Measurements from ENCODE around the gene TEX264. TPM values are rescaled to one million over a fixed set of nuclear protein-coding genes. Genes with fewer than 3 reads are reported as not detected.
A peak's percentile ranks its signal among the peaks of the same experiment; 100 is the strongest.

The TEX264 gene
- total and polyA plus RNA-seq, 3 donors from 2014 or later: 241 to 252 (median 251) TPM

DNA sequence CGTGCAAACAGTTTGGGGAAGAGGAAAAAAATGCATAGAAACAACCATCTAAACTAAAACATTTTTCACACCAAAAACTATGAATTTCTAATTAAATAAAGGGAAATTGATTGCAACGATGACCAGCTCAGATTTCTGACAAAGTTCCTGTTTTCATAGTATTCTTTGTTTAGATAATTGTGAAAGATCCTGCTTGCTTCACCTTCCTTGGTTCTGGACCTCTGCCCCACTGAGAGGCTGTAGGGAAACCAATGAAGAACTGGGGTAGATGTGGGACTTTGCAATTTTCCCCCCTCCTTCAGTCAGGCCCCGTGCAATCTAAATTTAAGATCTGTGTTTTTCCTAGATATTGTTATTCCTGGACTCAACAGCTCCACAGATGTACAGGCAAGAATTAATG, 13.8 kb upstream of the TEX264 start:
- H3K36me3 ChIP-seq (ENCODE audit: low read depth, missing control alignments): no peaks in the 10 kb centered on the region
- intact Hi-C loops (cut with DNase I; ENCODE audit: low total_unique reads): no loop called here
- no peaks in the 10 kb centered on the region for H3K27me3 ChIP-seq
- H3K27ac ChIP-seq: no peak overlapping the region
- no peaks in the 10 kb centered on the region for H3K9me3 ChIP-seq
- TF ChIP-seq, protein P1, sequence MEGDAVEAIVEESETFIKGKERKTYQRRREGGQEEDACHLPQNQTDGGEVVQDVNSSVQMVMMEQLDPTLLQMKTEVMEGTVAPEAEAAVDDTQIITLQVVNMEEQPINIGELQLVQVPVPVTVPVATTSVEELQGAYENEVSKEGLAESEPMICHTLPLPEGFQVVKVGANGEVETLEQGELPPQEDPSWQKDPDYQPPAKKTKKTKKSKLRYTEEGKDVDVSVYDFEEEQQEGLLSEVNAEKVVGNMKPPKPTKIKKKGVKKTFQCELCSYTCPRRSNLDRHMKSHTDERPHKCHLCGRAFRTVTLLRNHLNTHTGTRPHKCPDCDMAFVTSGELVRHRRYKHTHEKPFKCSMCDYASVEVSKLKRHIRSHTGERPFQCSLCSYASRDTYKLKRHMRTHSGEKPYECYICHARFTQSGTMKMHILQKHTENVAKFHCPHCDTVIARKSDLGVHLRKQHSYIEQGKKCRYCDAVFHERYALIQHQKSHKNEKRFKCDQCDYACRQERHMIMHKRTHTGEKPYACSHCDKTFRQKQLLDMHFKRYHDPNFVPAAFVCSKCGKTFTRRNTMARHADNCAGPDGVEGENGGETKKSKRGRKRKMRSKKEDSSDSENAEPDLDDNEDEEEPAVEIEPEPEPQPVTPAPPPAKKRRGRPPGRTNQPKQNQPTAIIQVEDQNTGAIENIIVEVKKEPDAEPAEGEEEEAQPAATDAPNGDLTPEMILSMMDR (IDR thresholded peaks at IDR 0.05): no peak
- no peak for TF ChIP-seq POLR2A (IDR thresholded peaks at IDR 0.05)
- DNase-seq: no peak
- no peak overlapping the region for H3K4me3 ChIP-seq
- WGBS, 2 donors: 84 to 95% methylated on average over 3 of the region's 3 CpGs
- H3K4me1 ChIP-seq: no peaks in the 10 kb centered on the region

DNA sequence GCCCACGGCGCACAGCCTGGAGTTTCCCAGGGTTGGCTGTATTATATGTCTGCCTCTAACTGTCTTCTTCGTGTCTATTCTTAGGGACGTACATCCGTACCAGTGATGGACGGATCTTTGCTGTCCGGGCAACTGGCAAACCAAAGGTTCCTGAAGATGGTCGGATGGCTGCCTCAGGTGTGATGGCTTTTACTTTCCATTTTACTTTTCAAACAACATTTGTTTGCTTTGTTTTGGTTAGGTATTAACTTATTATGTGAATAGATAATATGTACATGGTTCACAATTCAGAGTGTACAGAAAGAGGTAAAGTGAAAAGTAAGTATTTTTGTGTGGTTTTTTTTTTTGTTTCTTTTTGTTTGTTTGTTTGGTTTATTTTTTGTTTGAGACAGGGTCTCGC, 11.1 kb upstream of the TEX264 start:
- intact Hi-C loops (cut with DNase I; ENCODE audit: low total_unique reads): loop anchor here (10.0 kb wide), 1 partner anchor 265 kb away; the partner anchor contains the start of gene RBM15B
- Histone ChIP-seq H3K9me3 (no peaks in the 10 kb centered on the region), H3K27me3 (no peaks in the 10 kb centered on the region), H3K27ac (no peak overlapping the region), H3K36me3 (ENCODE audit: low read depth, missing control alignments) (no peaks in the 10 kb centered on the region), H3K4me3 (no peak overlapping the region), H3K4me1 (no peaks in the 10 kb centered on the region)
- 94 to 97% methylated on average over 9 of the region's 9 CpGs for WGBS, 2 donors
- DNase-seq: no peak
- no peak for TF ChIP-seq POLR2A (IDR thresholded peaks at IDR 0.05)
- TF ChIP-seq, protein P1 (IDR thresholded peaks at IDR 0.05): no peak

DNA sequence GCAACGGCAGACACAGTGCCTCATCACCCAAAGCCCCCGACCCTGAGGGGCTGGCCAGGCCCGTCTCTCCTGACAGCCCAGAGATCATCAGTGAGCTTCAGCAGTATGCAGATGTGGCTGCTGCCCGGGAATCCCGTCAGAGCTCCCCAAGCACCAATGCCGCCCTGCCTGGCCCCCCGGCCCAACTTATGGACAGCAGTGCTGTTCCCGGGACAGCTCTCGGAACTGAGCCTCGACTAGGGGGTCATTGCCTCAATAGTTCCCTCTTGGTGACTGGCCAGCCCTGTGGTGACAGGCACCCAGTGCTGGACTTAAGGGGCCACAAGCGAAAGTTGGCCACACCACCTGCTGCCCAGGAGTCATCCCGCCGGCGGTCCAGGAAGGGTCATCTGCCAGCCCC, 8.6 kb upstream of the TEX264 start:
- no peaks in the 10 kb centered on the region for H3K9me3 ChIP-seq
- DNase-seq: no peak
- TF ChIP-seq, protein P1 (IDR thresholded peaks at IDR 0.05): no peak
- TF ChIP-seq POLR2A (IDR thresholded peaks at IDR 0.05): no peak
- H3K36me3 ChIP-seq (ENCODE audit: low read depth, missing control alignments): no peaks in the 10 kb centered on the region
- WGBS, 2 donors: 88 to 94% methylated on average over 8 to 14 of the region's 14 CpGs
- intact Hi-C loops (cut with DNase I; ENCODE audit: low total_unique reads): loop anchor here (10.0 kb wide), 1 partner anchor 268 kb away; the partner anchor contains the start of gene RBM15B
- H3K27me3 ChIP-seq: no peaks in the 10 kb centered on the region
- no peaks in the 10 kb centered on the region for H3K4me1 ChIP-seq
- H3K27ac ChIP-seq: no peak overlapping the region
- no peak overlapping the region for H3K4me3 ChIP-seq

DNA sequence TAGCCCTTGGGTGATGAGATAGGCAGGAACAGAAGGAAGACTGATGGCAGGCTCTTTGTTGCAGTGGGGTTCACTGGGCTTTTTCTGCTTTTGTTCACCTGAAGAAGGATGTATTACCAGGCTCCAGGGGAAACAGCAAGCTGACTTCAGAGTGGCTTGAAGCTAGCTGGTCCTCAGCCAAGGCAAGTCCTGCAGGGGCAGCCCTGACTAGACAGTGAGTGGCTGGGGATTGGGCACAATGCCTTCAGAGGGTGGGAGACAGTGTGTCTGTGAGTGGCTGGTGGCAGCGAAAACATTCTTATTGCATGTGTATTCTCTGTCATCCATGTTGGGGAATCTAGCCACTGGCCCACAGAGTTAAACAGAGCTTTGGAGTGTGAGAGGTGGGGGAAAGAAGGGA, 2.3 kb upstream of the TEX264 start:
- Histone ChIP-seq H3K27me3 (no peaks in the 10 kb centered on the region), H3K4me3 (no peak overlapping the region), H3K36me3 (ENCODE audit: low read depth, missing control alignments) (no peaks in the 10 kb centered on the region), H3K27ac (no peak overlapping the region), H3K9me3 (no peaks in the 10 kb centered on the region), H3K4me1 (peaks cover 19% of the 10 kb centered on the region)
- intact Hi-C loops (cut with DNase I; ENCODE audit: low total_unique reads): loop anchor here (10.0 kb wide), 1 partner anchor 274 kb away; the partner anchor contains the start of gene RBM15B
- WGBS, 2 donors: 96 to 100% methylated on average over 1 of the region's 1 CpG
- no peak for TF ChIP-seq POLR2A (IDR thresholded peaks at IDR 0.05)
- TF ChIP-seq, protein P1 (IDR thresholded peaks at IDR 0.05): no peak
- DNase-seq: peak; percentile 14
